Activated CD4-positive, alpha-beta T cell treated with anti-CD3 and anti-CD28 coated beads, Interleukin-10, Interleukin-2, amounts not matched to agents 100 ng/mL and 50 ng/mL, durations not matched to agents 16 hours and 8 hours (primary cell): ENCODE measurements around the gene FAM13B.
A peak's percentile ranks its signal among the peaks of the same experiment; 100 is the strongest.
"Not testable (repeated sequence)": the region's sequence is repeated elsewhere in the genome, so short reads cannot be mapped to it uniquely, and the experiment has no call there.

Experiments used
- DNase-seq: peaks from one replicate; pipeline ENCODE4 v3.0.0-alpha.2; 2020

The FAM13B gene

DNA sequence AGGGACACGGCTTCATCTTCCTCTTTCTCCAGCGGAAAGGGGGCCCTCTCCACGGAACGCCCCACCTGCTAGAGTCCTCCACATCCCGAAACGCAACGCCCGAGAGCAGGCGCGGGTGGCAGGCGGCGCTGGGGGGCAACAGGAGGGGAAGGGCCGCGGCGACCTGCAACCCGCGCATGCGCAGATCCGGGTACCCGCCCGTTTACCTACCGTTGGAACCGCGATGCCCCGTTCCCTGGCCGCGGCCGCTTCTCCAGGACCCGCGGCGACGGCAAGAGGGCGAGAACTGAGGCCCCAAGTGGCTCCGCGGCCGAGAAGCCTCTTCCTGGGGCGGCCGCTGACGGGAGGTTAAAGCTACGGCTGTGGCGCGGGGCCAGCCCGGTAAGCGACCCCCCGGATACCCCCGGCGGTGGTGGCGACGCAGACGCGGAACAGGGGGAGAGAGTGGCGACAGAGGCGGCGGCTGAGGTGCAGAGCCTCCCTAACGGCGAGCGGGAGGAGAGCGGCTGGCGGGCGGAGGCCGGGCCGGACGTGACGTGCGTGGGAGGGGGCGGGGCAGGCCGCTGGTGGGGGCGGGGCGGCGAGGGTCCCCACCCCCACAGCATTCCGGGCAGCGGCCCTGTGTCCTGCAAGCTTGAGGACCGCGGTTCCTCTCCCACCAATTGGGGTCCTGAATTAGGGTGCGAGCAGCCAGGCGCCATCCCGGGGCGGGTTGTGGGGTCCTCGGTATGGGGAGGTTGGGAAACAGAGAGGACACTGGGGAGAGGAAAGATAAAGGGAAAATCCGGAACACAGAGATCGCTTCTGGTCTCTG, at the start of gene FAM13B:
Gene FAM13B (minus strand): TSS at position 508 of the 814 bp plus-strand sequence. CDS start 13,968 bp downstream, outside the sequence.
- peak; percentile 88 for DNase-seq

DNA sequence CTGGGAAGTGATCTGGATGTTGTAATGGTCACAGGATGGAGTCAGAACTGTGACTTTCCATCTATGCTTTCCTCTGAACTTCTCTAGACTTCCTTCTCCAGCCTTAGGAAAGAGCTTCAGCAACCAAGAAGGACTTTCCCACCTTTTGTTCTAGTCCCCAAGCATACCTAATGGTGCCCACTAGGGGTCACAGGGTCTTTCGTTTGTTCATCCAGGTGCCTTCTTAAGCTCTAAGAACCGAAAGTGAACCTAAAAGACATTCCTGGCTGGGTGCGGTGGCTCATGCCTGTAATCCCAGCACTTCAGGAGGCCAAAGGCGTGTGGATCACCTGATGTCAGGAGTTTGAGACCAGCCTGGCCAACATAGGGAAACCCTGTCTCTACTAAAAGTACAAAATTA, 49.2 kb upstream of the FAM13B start:
- no peak for DNase-seq

GRCh38 chr5:138078006-138078643, 45.2 kb upstream of the FAM13B start:
- DNase-seq, result no peak

- peak; percentile 57 for DNase-seq
Measured at GRCh38 chr5:138077064-138077696, 44.3 kb upstream of the FAM13B start.

DNA sequence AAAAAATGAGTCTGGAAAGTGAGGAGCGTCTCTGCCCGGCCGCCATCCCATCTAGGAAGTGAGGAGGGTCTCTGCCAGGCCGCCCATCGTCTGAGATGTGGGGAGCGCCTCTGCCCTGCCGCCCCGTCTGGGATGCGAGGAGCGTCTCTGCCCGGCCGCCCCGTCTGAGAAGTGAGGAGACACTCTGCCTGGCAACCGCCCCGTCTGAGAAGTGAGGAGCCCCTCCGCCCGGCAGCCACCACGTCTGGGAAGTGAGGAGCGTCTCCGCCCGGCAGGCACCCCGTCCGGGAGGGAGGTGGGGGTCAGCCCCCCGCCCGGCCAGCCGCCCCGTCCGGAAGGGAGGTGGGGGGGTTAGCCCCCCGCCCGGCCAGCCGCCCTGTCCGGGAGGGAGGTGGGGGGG, 37.1 kb upstream of the FAM13B start:
- not testable (repeated sequence) for DNase-seq

GRCh38 chr5:138068742-138069600, 36.1 kb upstream of the FAM13B start:
- DNase-seq, result peak; percentile 75

DNA sequence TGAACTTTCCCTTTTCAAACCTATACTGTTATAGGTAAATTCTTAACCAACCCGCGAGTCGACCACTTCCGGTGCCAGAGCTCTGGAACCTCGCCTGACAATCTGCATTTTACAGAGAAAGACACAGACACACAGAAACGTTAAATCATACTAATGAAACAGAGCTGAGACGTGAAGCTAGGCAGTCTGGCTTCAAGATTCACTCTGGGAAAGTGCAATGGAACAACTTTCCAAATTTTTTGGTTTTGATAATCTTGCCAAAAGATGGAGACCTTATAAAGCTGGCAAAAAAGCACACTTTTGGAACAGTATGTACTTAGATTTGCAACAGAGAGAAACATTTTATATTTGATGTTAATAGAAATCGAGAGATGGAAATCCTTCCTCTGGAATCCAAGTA, 35.1 kb upstream of the FAM13B start:
- DNase-seq, result no peak

DNA sequence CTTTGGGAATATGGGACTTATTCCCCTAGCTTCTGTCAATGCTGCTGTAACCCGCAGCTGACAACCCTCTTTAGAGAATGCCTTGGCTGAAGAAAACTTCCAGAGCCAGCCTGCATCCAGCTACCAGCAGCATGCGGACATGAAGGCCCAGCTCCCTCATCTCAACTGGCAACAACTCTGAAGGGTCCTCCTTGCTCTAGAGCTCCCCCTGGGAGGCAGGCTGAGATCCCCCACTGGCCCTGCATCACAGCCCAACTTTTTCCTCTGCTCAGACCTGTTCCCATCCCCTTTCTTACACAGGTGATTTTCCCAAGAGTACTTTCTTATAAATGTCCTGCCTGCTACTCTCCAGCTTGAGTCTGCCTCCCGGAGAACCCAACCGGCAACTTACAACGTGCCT, 32.2 kb upstream of the FAM13B start:
- DNase-seq, result no peak

GRCh38 chr5:138064526-138064925, 31.6 kb upstream of the FAM13B start:
- DNase-seq, result no peak

- DNase-seq, result no peak
Measured at GRCh38 chr5:138054847-138055558, 22.1 kb upstream of the FAM13B start.

DNA sequence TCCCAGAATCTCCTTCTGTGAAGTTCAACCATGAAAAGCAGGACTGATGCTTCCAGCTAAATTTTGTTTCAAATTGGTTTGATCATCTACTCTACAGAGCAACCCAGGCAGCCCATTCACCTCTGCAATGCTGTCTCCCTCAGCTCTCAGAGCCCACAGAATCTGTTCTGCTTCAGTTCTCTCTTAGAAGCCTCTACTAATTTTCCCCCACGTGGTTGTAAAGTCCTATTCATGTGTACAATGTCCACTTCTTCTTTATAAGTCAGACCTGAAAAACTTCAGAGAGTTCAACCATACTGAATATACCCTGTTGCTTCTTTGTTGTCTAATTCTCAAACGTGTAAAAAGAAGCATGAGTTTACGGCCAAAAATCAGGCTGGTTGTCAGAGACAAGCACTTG, 21.3 kb upstream of the FAM13B start:
- DNase-seq, result no peak

DNA sequence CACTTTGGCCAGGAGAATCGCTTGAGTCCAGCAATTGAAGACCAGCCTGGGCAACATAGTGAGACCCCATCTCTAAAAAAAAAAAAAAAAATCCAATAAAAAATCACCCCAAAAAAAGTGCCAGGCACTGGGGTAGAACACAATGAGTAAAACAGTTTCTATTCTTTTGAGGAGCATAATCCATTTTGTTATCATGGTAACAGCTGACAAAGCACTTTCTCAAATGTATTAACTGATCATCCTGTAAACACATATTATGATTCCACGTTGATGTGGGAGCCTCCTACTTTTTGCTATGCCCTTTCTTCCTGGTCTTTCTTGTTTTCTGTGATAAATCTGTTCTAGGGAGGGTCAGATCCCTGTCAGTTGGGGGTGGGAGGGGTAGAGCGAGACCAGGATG, 20.7 kb upstream of the FAM13B start:
- DNase-seq, result no peak

- not testable (repeated sequence) for DNase-seq
Measured at GRCh38 chr5:138052718-138053117, 19.8 kb upstream of the FAM13B start.

- DNase-seq, result no peak
Measured at GRCh38 chr5:138051441-138052296, 18.8 kb upstream of the FAM13B start.

DNA sequence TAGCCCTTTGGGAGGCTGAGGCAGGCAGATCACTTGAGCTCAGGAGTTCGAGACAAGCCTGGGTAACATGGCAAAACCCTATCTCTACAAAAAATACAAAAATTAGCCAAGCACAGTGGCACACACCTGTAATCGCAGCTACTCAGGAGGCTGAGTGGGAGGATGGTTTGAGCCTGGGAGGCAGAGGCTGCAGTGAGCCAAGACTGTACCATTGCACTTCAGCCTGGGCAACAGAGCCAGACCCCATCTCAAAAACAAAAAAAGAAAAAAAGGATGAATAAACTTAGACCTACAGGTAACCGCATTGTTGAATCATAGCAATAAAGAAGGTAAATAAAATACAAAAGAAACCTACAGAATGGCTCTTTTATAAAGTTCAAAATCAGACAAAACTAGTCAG, 12.4 kb upstream of the FAM13B start:
- DNase-seq, result not testable (repeated sequence)

DNA sequence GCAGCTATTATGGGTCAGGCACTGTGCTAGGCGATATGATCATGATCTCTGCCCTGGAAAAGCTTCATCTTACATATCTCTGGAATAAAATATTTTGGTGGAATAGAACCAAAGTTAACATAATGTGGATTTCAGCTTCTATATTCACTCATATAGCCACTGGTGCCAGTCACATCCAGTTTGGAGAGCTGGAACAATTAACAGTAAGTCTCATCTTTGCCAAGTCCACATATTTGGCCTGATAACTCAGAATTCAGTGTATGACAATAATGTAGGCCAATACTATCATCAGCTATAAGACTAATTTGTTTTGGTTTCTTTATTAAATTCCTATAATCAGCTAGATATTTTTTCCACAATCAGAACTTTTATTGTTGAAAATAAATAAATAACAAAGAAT, 5.9 kb upstream of the FAM13B start:
- no peak for DNase-seq

DNA sequence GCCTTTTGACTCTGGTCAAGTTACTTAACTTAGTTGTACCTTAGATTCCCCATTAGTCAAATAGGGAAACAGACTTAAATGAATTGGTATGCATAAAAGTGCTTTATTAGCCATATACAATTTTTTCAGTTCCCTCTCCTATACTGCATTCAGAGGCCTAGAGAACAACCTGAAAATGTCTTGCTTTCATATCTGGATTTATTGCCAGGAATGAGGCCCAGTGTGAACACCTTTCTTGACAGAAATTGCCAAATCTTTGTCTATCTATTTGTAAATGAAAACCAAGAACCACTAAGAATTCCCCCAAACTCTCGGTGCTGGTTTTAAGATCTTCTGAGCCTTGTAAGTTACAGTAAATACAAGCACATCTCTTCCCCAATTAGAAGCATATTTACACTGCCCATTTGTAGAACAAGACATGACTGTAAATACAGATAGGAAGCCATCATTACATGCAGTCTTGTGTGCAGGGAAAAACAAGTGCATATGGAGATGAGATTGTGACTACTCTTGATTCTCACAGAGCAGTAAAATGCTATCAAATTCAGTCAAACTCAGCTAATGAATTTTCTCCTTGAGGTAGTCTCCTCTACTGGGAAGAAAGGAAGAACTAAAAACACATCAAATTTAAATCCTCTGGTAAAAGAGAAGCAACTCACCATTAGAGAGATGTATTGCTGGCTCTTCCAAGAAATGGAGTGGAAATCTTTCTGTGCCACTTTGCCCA, 5.2 kb upstream of the FAM13B start:
- peak; percentile 30 for DNase-seq

- DNase-seq, result no peak
Measured at GRCh38 chr5:138037271-138037670, 4.4 kb upstream of the FAM13B start.

GRCh38 chr5:138035605-138036537, 3.0 kb upstream of the FAM13B start:
- DNase-seq, result peak; percentile 90
